ENCODE data around the gene VSX1.

DNA sequence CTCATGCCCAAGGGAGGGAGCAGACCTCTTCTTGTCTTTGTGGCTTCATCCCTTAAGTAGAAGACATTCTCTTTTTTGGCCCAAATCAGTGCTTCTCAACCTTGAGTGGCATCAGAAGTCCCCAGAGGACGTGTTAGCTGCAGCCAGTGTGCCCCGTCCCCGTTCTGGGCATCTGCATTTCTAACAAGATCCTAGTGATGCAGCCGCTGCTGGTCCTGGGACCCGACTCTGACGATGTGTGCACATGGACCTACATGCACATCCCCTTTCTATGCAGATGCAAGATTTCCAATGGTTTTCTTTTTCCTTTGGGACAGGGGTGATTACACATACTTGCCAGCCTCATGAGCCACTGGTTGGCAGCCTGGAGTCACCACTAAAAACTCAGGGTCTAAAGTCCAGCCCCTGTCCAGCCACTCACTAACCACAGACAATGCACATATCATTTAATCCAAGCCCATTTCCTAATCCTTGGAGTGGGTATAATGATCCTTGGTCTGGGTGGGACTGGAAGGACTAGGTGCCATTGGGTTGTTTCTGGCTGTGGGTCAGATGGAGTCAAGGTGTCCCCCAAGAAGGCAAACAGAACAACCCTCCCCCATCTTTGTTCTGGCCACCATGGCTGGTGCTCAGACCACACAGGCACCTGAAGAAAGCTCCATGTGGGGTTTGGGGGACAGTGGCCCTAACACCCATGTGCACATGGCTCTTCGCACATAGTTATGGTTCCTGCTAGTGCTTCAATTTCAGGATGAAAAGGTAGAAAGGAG is 30.4 kb downstream of the VSX1 start:
- TF ChIP-seq, protein P1, sequence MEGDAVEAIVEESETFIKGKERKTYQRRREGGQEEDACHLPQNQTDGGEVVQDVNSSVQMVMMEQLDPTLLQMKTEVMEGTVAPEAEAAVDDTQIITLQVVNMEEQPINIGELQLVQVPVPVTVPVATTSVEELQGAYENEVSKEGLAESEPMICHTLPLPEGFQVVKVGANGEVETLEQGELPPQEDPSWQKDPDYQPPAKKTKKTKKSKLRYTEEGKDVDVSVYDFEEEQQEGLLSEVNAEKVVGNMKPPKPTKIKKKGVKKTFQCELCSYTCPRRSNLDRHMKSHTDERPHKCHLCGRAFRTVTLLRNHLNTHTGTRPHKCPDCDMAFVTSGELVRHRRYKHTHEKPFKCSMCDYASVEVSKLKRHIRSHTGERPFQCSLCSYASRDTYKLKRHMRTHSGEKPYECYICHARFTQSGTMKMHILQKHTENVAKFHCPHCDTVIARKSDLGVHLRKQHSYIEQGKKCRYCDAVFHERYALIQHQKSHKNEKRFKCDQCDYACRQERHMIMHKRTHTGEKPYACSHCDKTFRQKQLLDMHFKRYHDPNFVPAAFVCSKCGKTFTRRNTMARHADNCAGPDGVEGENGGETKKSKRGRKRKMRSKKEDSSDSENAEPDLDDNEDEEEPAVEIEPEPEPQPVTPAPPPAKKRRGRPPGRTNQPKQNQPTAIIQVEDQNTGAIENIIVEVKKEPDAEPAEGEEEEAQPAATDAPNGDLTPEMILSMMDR (IDR thresholded peaks at IDR 0.05; ENCODE audit: poor library complexity), result no peak
- TF ChIP-seq EZH2phosphoT487 (IDR thresholded peaks at IDR 0.05; ENCODE audit: low read depth, severe bottlenecking, unreplicated experiment), result no peak
